HL-60 (cell line): ENCODE measurements around the gene NEK11.

Source experiments
- CTCF ChIP-seq: IDR thresholded peaks from one replicate; pipeline ENCODE4 v1.5.1; 2011; ENCODE audit warnings: low read length, control low read depth, inconsistent platforms; ENCODE audit not compliant: insufficient read depth
- POLR2AphosphoS5 ChIP-seq: IDR thresholded peaks from 2 replicates; pipeline ENCODE4 v1.6.1; 2012; ENCODE audit warnings: low read depth
- REST ChIP-seq: IDR thresholded peaks from 2 replicates; pipeline ENCODE4 v1.6.1; 2012; ENCODE audit warnings: low read depth; ENCODE audit not compliant: insufficient replicate concordance

- TF ChIP-seq CTCF (no peak), POLR2AphosphoS5 (no peak), REST (no peak)
These were observed 56.5 kb downstream of the NEK11 start for GRCh38 chr3:131082871-131083863.
